CD14-positive monocyte (primary cell): ENCODE data around the gene TMEM258. TPM values are rescaled to one million over a fixed set of nuclear protein-coding genes. Genes with fewer than 3 reads are reported as not detected.

Experiments used
- DNase-seq, 3 donors: peaks; one replicate each; pipeline ENCODE4 v3.0.0-alpha.2; 2011 to 2022
- H2AFZ ChIP-seq: 2 replicates; pipeline ENCODE4 v1.6.0; 2012; ENCODE audit warnings: mild to moderate bottlenecking, low read depth, low read length, inconsistent platforms; ENCODE audit not compliant: insufficient read depth, poor library complexity, severe bottlenecking
- H3K27ac ChIP-seq, 2 donors: 1 replicate in 1 of 2; 2 replicates in 1 of 2; pipeline ENCODE4 v1.5.1; 2012 to 2013; ENCODE audit warnings: low read length in 2 of 2, control low read depth in 1 of 2, inconsistent platforms in 1 of 2, low read depth in 1 of 2, mild to moderate bottlenecking in 1 of 2
- H3K27me3 ChIP-seq, 2 donors: one replicate each; pipeline versions ENCODE4 v1.6.0 to v1.6.1; 2011 to 2013; ENCODE audit warnings: low read length in 2 of 2; ENCODE audit not compliant: control insufficient read depth in 2 of 2, insufficient read depth in 2 of 2
- H3K36me3 ChIP-seq, 2 donors: replicated peaks in 1 of 2; 1 replicate in 1 of 2; 2 replicates in 1 of 2; pipeline versions ENCODE4 v1.5.1 to v1.6.1; 2012 to 2013; ENCODE audit warnings: low read length in 2 of 2, control low read depth in 1 of 2, inconsistent platforms in 1 of 2, mild to moderate bottlenecking in 1 of 2; ENCODE audit not compliant: insufficient read depth in 2 of 2, control insufficient read depth in 1 of 2
- H3K4me1 ChIP-seq, 2 donors: 1 replicate in 1 of 2; 2 replicates in 1 of 2; pipeline versions ENCODE4 v1.5.1 to v1.6.1; 2012 to 2013; ENCODE audit warnings: low read length in 2 of 2, control low read depth in 1 of 2, inconsistent platforms in 1 of 2, mild to moderate bottlenecking in 1 of 2, moderate library complexity in 1 of 2; ENCODE audit not compliant: insufficient read depth in 2 of 2, control insufficient read depth in 1 of 2
- H3K4me2 ChIP-seq: replicated peaks from 2 replicates; pipeline ENCODE3; 2012; ENCODE audit warnings: low read length, moderate library complexity, mild to moderate bottlenecking; ENCODE audit not compliant: poor library complexity, severe bottlenecking; ENCODE audit errors: extremely low read depth
- H3K4me3 ChIP-seq, 3 experiments: fragments of 200-600 bp in 1 of 3; sonication (generic) in 1 of 3; replicated peaks in 1 of 3; 1 replicate in 2 of 3; 2 replicates in 1 of 3; pipeline ENCODE4 v1.5.1; 2011 to 2013; ENCODE audit warnings: low read length in 3 of 3, mild to moderate bottlenecking in 3 of 3, control low read depth in 2 of 3, low read depth in 2 of 3, inconsistent platforms in 1 of 3, moderate library complexity in 1 of 3
- H3K79me2 ChIP-seq: 2 replicates; pipeline ENCODE4 v1.6.0; 2012; ENCODE audit warnings: mild to moderate bottlenecking, control low read depth, inconsistent platforms, low read length, moderate library complexity; ENCODE audit not compliant: insufficient read depth
- H3K9ac ChIP-seq: 2 replicates; pipeline ENCODE4 v1.6.0; 2017; ENCODE audit warnings: low read length, mild to moderate bottlenecking; ENCODE audit not compliant: insufficient read depth, poor library complexity, severe bottlenecking
- H3K9me3 ChIP-seq, 2 donors: replicated peaks in 1 of 2; 1 replicate in 1 of 2; 2 replicates in 1 of 2; pipeline versions ENCODE4 v1.5.1 to v1.6.1; 2012 to 2013; ENCODE audit warnings: low read length in 2 of 2, control low read depth in 1 of 2; ENCODE audit not compliant: control insufficient read depth in 1 of 2, insufficient read depth in 1 of 2
- H4K20me1 ChIP-seq: 2 replicates; pipeline ENCODE4 v1.6.0; 2012; ENCODE audit warnings: mild to moderate bottlenecking, low read length, control low read depth, moderate library complexity; ENCODE audit not compliant: insufficient read depth
- H3K27ac Mint-ChIP-seq, 7 donors: one replicate each; pipeline ENCODE4 v1.8.0; 2020; ENCODE audit warnings: mild to moderate bottlenecking in 7 of 7, mixed read lengths in 7 of 7, moderate library complexity in 6 of 7, inconsistent platforms in 2 of 7
- H3K27me3 Mint-ChIP-seq, 3 donors: one replicate each; pipeline ENCODE4 v1.8.0; 2021 to 2022; ENCODE audit warnings: low read depth in 3 of 3, mild to moderate bottlenecking in 3 of 3, mixed read lengths in 3 of 3, moderate library complexity in 3 of 3, inconsistent platforms in 1 of 3
- H3K36me3 Mint-ChIP-seq, 2 donors: one replicate each; pipeline ENCODE4 v1.8.0; 2020; ENCODE audit warnings: mixed read lengths in 2 of 2, inconsistent platforms in 1 of 2, mild to moderate bottlenecking in 1 of 2
- H3K4me1 Mint-ChIP-seq: one replicate; pipeline ENCODE4 v1.8.0; 2020; ENCODE audit warnings: mild to moderate bottlenecking, mixed read lengths
- H3K4me3 Mint-ChIP-seq, 2 donors: one replicate each; pipeline ENCODE4 v1.8.0; 2020; ENCODE audit warnings: mild to moderate bottlenecking in 2 of 2, mixed read lengths in 2 of 2, moderate library complexity in 1 of 2
- H3K9me3 Mint-ChIP-seq, 7 donors: one replicate each; pipeline ENCODE4 v1.8.0; 2020 to 2022; ENCODE audit warnings: mixed read lengths in 7 of 7, mild to moderate bottlenecking in 6 of 7, moderate library complexity in 6 of 7, inconsistent platforms in 2 of 7
- CTCF ChIP-seq: fragments of 200-600 bp; IDR thresholded peaks from one replicate; pipeline ENCODE4 v1.8.0; 2022; ENCODE audit warnings: antibody characterized with exemption, mild to moderate bottlenecking
- WGBS: methylation state at CpG from one replicate; pipeline ENCODE4 v1.1.5; 2013; ENCODE audit warnings: missing lambda C conversion rate; ENCODE audit not compliant: insufficient coverage; 5-methylcytosine and 5-hydroxymethylcytosine counted together
- intact Hi-C, 2 donors: fragments of 100-400 bp; cut with micrococcal nuclease; formaldehyde crosslinking; loops; one replicate each; pipeline versions ENCODE4 v1.15.0 to v1.15.1; 2023
- polyA plus RNA-seq, 3 donors: library from polyadenylated mRNA; depleted of rRNA in 1 of 3; unstranded in 2 of 3; stranded (reverse) in 1 of 3; fragments of 300-500 nt in 2 of 3; fragments of >200 nt in 1 of 3; fragmentation: Illumina TruSeq in 2 of 3; gene quantifications; 1 replicate in 2 of 3; 2 replicates in 1 of 3; pipeline ENCODE4 v1.2.3, GENCODE V29; 2012 to 2021

TMEM258 gene
- polyA plus RNA-seq, 3 donors: 199 to 224 (median 220) TPM

- no peaks in the 10 kb centered on the region for H3K79me2 ChIP-seq
- H3K4me1 ChIP-seq: peaks cover 17 to 20% of the 10 kb centered on the region in 2 donors
- intact Hi-C loops: no loop called here
- H3K4me3 Mint-ChIP-seq: no peak overlapping the region
- H3K27me3 Mint-ChIP-seq: peaks cover 6 to 12% (median 7%) of the 10 kb centered on the region in 3 donors
- 80% methylated on average over 1 of the region's 7 CpGs for WGBS
- peak overlapping the region; percentile 21 for H3K9ac ChIP-seq
- no peak overlapping the region for H3K4me2 ChIP-seq
- no peaks in the 10 kb centered on the region for H3K36me3 ChIP-seq
- no peak for TF ChIP-seq CTCF
- no peaks in the 10 kb centered on the region for H3K9me3 ChIP-seq
- peak overlapping the region in 1 of 2 donors; percentile 48 for H3K27ac ChIP-seq
- H4K20me1 ChIP-seq: no peaks in the 10 kb centered on the region
- no peaks in the 10 kb centered on the region for H3K36me3 Mint-ChIP-seq
- DNase-seq: no peak
- no peak overlapping the region for H3K4me3 ChIP-seq
- peaks cover 21% of the 10 kb centered on the region for H3K4me1 Mint-ChIP-seq
- no peaks in the 10 kb centered on the region for H3K9me3 Mint-ChIP-seq
- H2AFZ ChIP-seq: peak overlapping the region; percentile 91
- no peaks in the 10 kb centered on the region for H3K27me3 ChIP-seq
- no peak overlapping the region for H3K27ac Mint-ChIP-seq
Measured at GRCh38 chr11:61771985-61772455, 20.4 kb downstream of the TMEM258 start.

GRCh38 chr11:61771195-61771894 lies 21.1 kb downstream of the TMEM258 start:
- DNase-seq: no peak
- Mint-ChIP-seq H3K9me3 (no peaks in the 10 kb centered on the region), H3K36me3 (no peaks in the 10 kb centered on the region), H3K4me1 (peaks cover 16% of the 10 kb centered on the region), H3K4me3 (no peak overlapping the region), H3K27ac (peak overlapping the region in 1 of 7 donors; percentile 15), H3K27me3 (peaks cover 3 to 7% (median 6%) of the 10 kb centered on the region in 3 donors)
- Histone ChIP-seq H3K4me3 (no peak overlapping the region), H3K4me1 (peaks cover 14% of the 10 kb centered on the region in 2 donors), H3K36me3 (no peaks in the 10 kb centered on the region), H3K9ac (no peak overlapping the region), H3K27ac (no peak overlapping the region), H4K20me1 (no peaks in the 10 kb centered on the region), H2AFZ (peak overlapping the region; percentile 29), H3K9me3 (no peaks in the 10 kb centered on the region), H3K4me2 (no peak overlapping the region), H3K27me3 (no peaks in the 10 kb centered on the region), H3K79me2 (no peaks in the 10 kb centered on the region)
- no peak for TF ChIP-seq CTCF
- 95% methylated on average over 10 of the region's 15 CpGs for WGBS
- intact Hi-C loops: no loop called here
